Measurements from ENCODE around the gene CITED2.

- no peak for TF ChIP-seq ZNF768 (tag by site-specific recombination; IDR thresholded peaks at IDR 0.05)
- no peak for TF ChIP-seq ZNF248 (tag by site-specific recombination; IDR thresholded peaks at IDR 0.05)
- TF ChIP-seq SP2 (tag by site-specific recombination; IDR thresholded peaks at IDR 0.05) = no peak
- TF ChIP-seq, protein P1, sequence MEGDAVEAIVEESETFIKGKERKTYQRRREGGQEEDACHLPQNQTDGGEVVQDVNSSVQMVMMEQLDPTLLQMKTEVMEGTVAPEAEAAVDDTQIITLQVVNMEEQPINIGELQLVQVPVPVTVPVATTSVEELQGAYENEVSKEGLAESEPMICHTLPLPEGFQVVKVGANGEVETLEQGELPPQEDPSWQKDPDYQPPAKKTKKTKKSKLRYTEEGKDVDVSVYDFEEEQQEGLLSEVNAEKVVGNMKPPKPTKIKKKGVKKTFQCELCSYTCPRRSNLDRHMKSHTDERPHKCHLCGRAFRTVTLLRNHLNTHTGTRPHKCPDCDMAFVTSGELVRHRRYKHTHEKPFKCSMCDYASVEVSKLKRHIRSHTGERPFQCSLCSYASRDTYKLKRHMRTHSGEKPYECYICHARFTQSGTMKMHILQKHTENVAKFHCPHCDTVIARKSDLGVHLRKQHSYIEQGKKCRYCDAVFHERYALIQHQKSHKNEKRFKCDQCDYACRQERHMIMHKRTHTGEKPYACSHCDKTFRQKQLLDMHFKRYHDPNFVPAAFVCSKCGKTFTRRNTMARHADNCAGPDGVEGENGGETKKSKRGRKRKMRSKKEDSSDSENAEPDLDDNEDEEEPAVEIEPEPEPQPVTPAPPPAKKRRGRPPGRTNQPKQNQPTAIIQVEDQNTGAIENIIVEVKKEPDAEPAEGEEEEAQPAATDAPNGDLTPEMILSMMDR (tag by site-specific recombination; IDR thresholded peaks at IDR 0.05) = no peak
- TF ChIP-seq ZBTB7A (tag by site-specific recombination; IDR thresholded peaks at IDR 0.05; ENCODE audit: low read depth) = no peak
- TF ChIP-seq REST (tag by site-specific recombination; IDR thresholded peaks at IDR 0.05) = no peak
- TF ChIP-seq, protein P2, sequence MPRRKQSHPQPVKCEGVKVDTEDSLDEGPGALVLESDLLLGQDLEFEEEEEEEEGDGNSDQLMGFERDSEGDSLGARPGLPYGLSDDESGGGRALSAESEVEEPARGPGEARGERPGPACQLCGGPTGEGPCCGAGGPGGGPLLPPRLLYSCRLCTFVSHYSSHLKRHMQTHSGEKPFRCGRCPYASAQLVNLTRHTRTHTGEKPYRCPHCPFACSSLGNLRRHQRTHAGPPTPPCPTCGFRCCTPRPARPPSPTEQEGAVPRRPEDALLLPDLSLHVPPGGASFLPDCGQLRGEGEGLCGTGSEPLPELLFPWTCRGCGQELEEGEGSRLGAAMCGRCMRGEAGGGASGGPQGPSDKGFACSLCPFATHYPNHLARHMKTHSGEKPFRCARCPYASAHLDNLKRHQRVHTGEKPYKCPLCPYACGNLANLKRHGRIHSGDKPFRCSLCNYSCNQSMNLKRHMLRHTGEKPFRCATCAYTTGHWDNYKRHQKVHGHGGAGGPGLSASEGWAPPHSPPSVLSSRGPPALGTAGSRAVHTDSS (tag by site-specific recombination; IDR thresholded peaks at IDR 0.05) = no peak
- TF ChIP-seq ZNF785 (tag by site-specific recombination; IDR thresholded peaks at IDR 0.05) = no peak
- TF ChIP-seq ZNF37A (tag by site-specific recombination; IDR thresholded peaks at IDR 0.05) = no peak
- no peak for TF ChIP-seq ZBTB21 (tag by site-specific recombination; IDR thresholded peaks at IDR 0.05)
- TF ChIP-seq ZNF792 (tag by site-specific recombination; IDR thresholded peaks at IDR 0.05) = no peak
These were observed 41.7 kb upstream of the CITED2 start for GRCh38 chr6:139416146-139416545.
